Astrocyte of the spinal cord (primary cell): Measurements from ENCODE around the gene CHST13.

Experiments
- DNase-seq: peaks from one replicate; pipeline ENCODE4 v3.0.0; 2011; ENCODE audit warnings: low read depth, low spot score
- H3K4me3 ChIP-seq: 2 replicates; pipeline ENCODE4 v1.5.1; 2011; ENCODE audit warnings: low read depth, mild to moderate bottlenecking, low read length, moderate library complexity
- in situ Hi-C: cut with HindIII; loops from 2 replicates; pipeline ENCODE4 v1.10.0; 2017; ENCODE audit warnings: low sequenced_read_pairs
- TF ChIP-seq, protein P1 (sequence below): IDR thresholded peaks from 2 replicates; pipeline ENCODE4 v1.5.1; 2012; ENCODE audit warnings: low read depth, mild to moderate bottlenecking, low read length, inconsistent platforms

Gene CHST13

DNA sequence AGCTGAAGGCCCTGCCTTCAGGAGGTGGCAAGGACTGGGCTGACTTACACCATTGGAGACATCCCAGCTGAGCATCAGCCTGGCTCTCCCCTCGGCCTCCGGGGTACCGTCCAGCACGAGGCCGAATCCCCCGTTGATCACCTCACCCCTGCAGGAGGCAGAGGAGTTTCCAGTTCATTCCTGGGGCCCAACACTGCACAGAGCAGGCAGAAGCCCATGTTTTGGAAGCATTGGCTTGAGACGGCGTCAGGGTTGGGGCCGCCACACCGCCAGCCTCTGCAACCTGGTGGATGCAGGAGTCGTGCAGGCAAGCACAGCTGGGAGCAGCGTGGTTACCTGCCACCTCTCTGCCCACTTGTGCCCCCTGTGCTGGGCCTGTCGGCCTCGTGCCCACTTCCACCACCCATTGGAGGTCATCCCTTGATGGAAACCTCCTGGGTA is 40.6 kb upstream of the CHST13 start:
- in situ Hi-C loops = no loop called here
- H3K4me3 ChIP-seq = no peak overlapping the region
- TF ChIP-seq, protein P1, sequence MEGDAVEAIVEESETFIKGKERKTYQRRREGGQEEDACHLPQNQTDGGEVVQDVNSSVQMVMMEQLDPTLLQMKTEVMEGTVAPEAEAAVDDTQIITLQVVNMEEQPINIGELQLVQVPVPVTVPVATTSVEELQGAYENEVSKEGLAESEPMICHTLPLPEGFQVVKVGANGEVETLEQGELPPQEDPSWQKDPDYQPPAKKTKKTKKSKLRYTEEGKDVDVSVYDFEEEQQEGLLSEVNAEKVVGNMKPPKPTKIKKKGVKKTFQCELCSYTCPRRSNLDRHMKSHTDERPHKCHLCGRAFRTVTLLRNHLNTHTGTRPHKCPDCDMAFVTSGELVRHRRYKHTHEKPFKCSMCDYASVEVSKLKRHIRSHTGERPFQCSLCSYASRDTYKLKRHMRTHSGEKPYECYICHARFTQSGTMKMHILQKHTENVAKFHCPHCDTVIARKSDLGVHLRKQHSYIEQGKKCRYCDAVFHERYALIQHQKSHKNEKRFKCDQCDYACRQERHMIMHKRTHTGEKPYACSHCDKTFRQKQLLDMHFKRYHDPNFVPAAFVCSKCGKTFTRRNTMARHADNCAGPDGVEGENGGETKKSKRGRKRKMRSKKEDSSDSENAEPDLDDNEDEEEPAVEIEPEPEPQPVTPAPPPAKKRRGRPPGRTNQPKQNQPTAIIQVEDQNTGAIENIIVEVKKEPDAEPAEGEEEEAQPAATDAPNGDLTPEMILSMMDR = no peak
- no peak for DNase-seq

GRCh38 chr3:126484148-126484547 is 39.8 kb upstream of the CHST13 start:
- H3K4me3 ChIP-seq = no peak overlapping the region
- TF ChIP-seq, protein P1 = no peak
- in situ Hi-C loops = no loop called here
- DNase-seq = no peak

DNA sequence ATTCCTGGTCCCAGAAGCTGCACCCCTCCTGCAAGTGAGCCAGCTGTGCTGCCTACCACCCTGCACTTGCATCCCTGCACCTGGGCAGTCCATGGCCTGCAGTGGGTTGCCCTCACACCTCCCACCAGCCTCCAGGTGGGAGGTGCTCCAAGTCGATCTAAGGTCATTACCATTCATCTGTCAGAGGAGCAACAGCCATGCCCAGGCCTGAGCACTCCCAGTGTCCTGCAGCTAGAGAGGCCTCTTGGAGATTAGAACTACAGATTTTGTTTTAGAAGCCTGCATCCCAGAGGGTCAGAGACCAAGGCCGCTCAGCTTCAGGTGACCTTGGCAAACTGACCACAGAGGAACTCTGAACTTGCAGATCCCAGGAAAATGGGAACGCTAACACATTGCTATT is 39.3 kb upstream of the CHST13 start:
- in situ Hi-C loops = no loop called here
- TF ChIP-seq, protein P1 = no peak

GRCh38 chr3:126485176-126485897 is 38.6 kb upstream of the CHST13 start:
- H3K4me3 ChIP-seq = no peak overlapping the region
- DNase-seq = no peak
- in situ Hi-C loops = no loop called here
- TF ChIP-seq, protein P1 = no peak

More for the DNA sequence above, 39.3 kb upstream of the CHST13 start:
- no peak for DNase-seq
- no peak overlapping the region for H3K4me3 ChIP-seq

DNA sequence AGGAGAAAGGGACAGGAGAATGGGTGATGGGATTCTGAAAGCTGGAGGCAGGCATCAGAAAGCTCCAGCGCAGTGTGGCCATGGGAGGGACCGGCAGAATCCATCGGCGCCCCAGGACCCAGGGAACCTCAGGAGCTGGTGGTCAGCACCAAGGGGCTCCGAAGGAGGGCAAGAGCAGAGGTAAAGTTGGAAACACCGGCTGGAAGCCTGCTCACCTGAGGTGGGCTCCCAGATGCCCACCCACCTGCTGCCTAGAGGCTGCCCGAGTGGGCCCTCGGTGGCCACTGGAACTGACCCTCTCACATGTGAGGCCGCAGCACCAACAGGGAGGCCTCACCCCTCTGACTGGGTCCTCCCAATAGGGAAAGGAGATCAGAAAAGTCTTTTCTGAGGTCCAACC is 38.0 kb upstream of the CHST13 start:
- TF ChIP-seq, protein P1 = no peak
- in situ Hi-C loops = no loop called here
- DNase-seq = no peak
- no peak overlapping the region for H3K4me3 ChIP-seq

- no peak for DNase-seq
- in situ Hi-C loops = no loop called here
- no peak overlapping the region for H3K4me3 ChIP-seq
- TF ChIP-seq, protein P1 = no peak
Measured at GRCh38 chr3:126486360-126486847, 37.6 kb upstream of the CHST13 start.
